ENCODE data around the gene APLF. TPM values are rescaled to one million over a fixed set of nuclear protein-coding genes. Genes with fewer than 3 reads are reported as not detected.

APLF gene
- total RNA-seq, 1 experiment from 2014 or later, result 2.1 TPM

Other genes with a start within 250 kb of the APLF start
- 17.6 and 26.5 TPM in 2 replicates for gene PPP3R1, start 215.1 kb upstream of the APLF start, total RNA-seq (2014; rRNA removed; shearing (Covaris generic))
- 19.7 and 32.6 TPM in 2 replicates for gene CNRIP1, start 147.6 kb upstream of the APLF start, total RNA-seq (2014; rRNA removed; shearing (Covaris generic))
- gene PLEK, start 102.3 kb upstream of the APLF start, total RNA-seq (2014; rRNA removed; shearing (Covaris generic)), result 0.12 TPM in 1 of 2 replicates, not detected in the other
- 0.31 and 0.72 TPM in 2 replicates for gene FBXO48, start 291 bp upstream of the APLF start, total RNA-seq (2014; rRNA removed; shearing (Covaris generic))
- gene PROKR1, start 176.0 kb downstream of the APLF start, total RNA-seq (2014; rRNA removed; shearing (Covaris generic)), result not detected in 2 replicates